Parathyroid adenoma (tissue), 2 donors: ENCODE results near the gene DCAF5.

ENCODE experiments used
- H2AFZ ChIP-seq: fragments of 300-600 bp; sonication (generic); one replicate; pipeline ENCODE4 v1.7.0; 2017; ENCODE audit warnings: antibody characterized with exemption, mild to moderate bottlenecking
- H3K27ac ChIP-seq: fragments of 300-600 bp; sonication (generic); one replicate; pipeline ENCODE4 v1.7.0; 2017
- H3K27me3 ChIP-seq: fragments of 300-600 bp; sonication (generic); one replicate; pipeline ENCODE4 v1.7.0; 2017; ENCODE audit warnings: low read length; ENCODE audit not compliant: control insufficient read depth, insufficient read depth
- H3K36me3 ChIP-seq: fragments of 300-600 bp; sonication (generic); one replicate; pipeline ENCODE4 v1.7.0; 2017; ENCODE audit warnings: low read length; ENCODE audit not compliant: control insufficient read depth, insufficient read depth
- H3K4me1 ChIP-seq: fragments of 300-600 bp; sonication (generic); one replicate; pipeline ENCODE4 v1.7.0; 2017; ENCODE audit warnings: control low read depth
- H3K4me2 ChIP-seq: fragments of 300-600 bp; sonication (generic); one replicate; pipeline ENCODE4 v1.7.0; 2017; ENCODE audit warnings: low read length
- H3K4me3 ChIP-seq: fragments of 300-600 bp; sonication (generic); one replicate; pipeline ENCODE4 v1.7.0; 2017; ENCODE audit warnings: low read depth, low read length
- H3K79me2 ChIP-seq: fragments of 300-600 bp; sonication (generic); one replicate; pipeline ENCODE4 v1.7.0; 2017; ENCODE audit warnings: control low read depth
- H3K9ac ChIP-seq: fragments of 300-600 bp; sonication (generic); one replicate; pipeline ENCODE4 v1.7.0; 2017; ENCODE audit warnings: mild to moderate bottlenecking
- H3K9me3 ChIP-seq: fragments of 300-600 bp; sonication (generic); one replicate; pipeline ENCODE4 v1.7.0; 2017; ENCODE audit warnings: low read length; ENCODE audit not compliant: control insufficient read depth
- CTCF ChIP-seq: fragments of 300-600 bp; sonication (generic); IDR thresholded peaks from one replicate; pipeline ENCODE4 v1.7.0; 2017; ENCODE audit warnings: antibody characterized with exemption, mild to moderate bottlenecking
- donor health status: primary hyperparathyroidism.

The DCAF5 gene

GRCh38 chr14:69040353-69040752 lies 112.6 kb downstream of the DCAF5 start:
- no peaks in the 10 kb centered on the region for H3K79me2 ChIP-seq
- no peaks in the 10 kb centered on the region for H3K36me3 ChIP-seq
- H3K27ac ChIP-seq: no peak overlapping the region
- no peak overlapping the region for H3K4me3 ChIP-seq
- H3K27me3 ChIP-seq: no peaks in the 10 kb centered on the region
- TF ChIP-seq CTCF: no peak
- no peak overlapping the region for H3K9ac ChIP-seq
- peaks cover 3% of the 10 kb centered on the region for H3K4me1 ChIP-seq
- no peak overlapping the region for H2AFZ ChIP-seq
- no peaks in the 10 kb centered on the region for H3K9me3 ChIP-seq
- no peak overlapping the region for H3K4me2 ChIP-seq

GRCh38 chr14:69039288-69039628 lies 113.7 kb downstream of the DCAF5 start:
- Histone ChIP-seq H3K4me3 (no peak overlapping the region), H3K9me3 (no peaks in the 10 kb centered on the region), H3K36me3 (no peaks in the 10 kb centered on the region), H3K9ac (no peak overlapping the region), H3K4me1 (no peaks in the 10 kb centered on the region), H2AFZ (no peak overlapping the region), H3K27ac (no peak overlapping the region), H3K27me3 (no peaks in the 10 kb centered on the region), H3K79me2 (no peaks in the 10 kb centered on the region), H3K4me2 (no peak overlapping the region)
- TF ChIP-seq CTCF: no peak

- no peak overlapping the region for H3K4me3 ChIP-seq
- no peaks in the 10 kb centered on the region for H3K36me3 ChIP-seq
- H3K4me2 ChIP-seq: no peak overlapping the region
- no peak overlapping the region for H3K27ac ChIP-seq
- no peak for TF ChIP-seq CTCF
- no peak overlapping the region for H3K9ac ChIP-seq
- no peaks in the 10 kb centered on the region for H3K9me3 ChIP-seq
- H3K4me1 ChIP-seq: no peaks in the 10 kb centered on the region
- no peaks in the 10 kb centered on the region for H3K27me3 ChIP-seq
- H3K79me2 ChIP-seq: no peaks in the 10 kb centered on the region
- H2AFZ ChIP-seq: no peak overlapping the region
Measured at GRCh38 chr14:69038455-69039287, 114.2 kb downstream of the DCAF5 start.

- no peaks in the 10 kb centered on the region for H3K36me3 ChIP-seq
- H3K4me3 ChIP-seq: no peak overlapping the region
- no peak overlapping the region for H3K4me2 ChIP-seq
- H3K27ac ChIP-seq: no peak overlapping the region
- no peaks in the 10 kb centered on the region for H3K79me2 ChIP-seq
- no peak overlapping the region for H3K9ac ChIP-seq
- TF ChIP-seq CTCF: no peak
- H3K27me3 ChIP-seq: no peaks in the 10 kb centered on the region
- no peaks in the 10 kb centered on the region for H3K9me3 ChIP-seq
- no peaks in the 10 kb centered on the region for H3K4me1 ChIP-seq
- no peak overlapping the region for H2AFZ ChIP-seq
Measured at GRCh38 chr14:69037790-69038454, 115.0 kb downstream of the DCAF5 start.
